Measurements from ENCODE around the gene FTL. TPM values are rescaled to one million over a fixed set of nuclear protein-coding genes. Genes with fewer than 3 reads are reported as not detected.
A peak's percentile ranks its signal among the peaks of the same experiment; 100 is the strongest.

The FTL gene
- total RNA-seq, 1 experiment from 2014 or later: 2,963 TPM

GRCh38 chr19:48933382-48933932 lies 31.7 kb upstream of the FTL start, which contains the start of gene DHDH:
Gene DHDH (plus strand): TSS chr19:48933699. CDS start chr19:48933722, 23 bp downstream.
- Mint-ChIP-seq H3K4me1 (ENCODE audit: low read depth, unreplicated experiment) (peaks cover 14% of the 10 kb centered on the region), H3K4me3 (ENCODE audit: unreplicated experiment) (peak within 1 kb of the TSS; percentile 89), H3K36me3 (ENCODE audit: insufficient read depth, unreplicated experiment) (peaks cover 13% of the 10 kb centered on the region), H3K9me3 (ENCODE audit: unreplicated experiment) (peaks cover 9% of the 10 kb centered on the region), H3K27ac (ENCODE audit: unreplicated experiment) (peak within 1 kb of the TSS; percentile 50), H3K27me3 (ENCODE audit: insufficient read depth, unreplicated experiment) (no peaks in the 10 kb centered on the region)
- intact Hi-C loops (cut with micrococcal nuclease; ENCODE audit: unreplicated experiment): loop anchor here (1.0 to 2.0 kb wide), 4 partner anchors 21 to 61 kb away; partner anchors contain the start of genes BAX, NUCB1 and PPP1R15A
- Histone ChIP-seq H3K4me3 (ENCODE audit: low read depth, low read length) (peak within 1 kb of the TSS; percentile 55), H3K27me3 (replicated peaks; ENCODE audit: control insufficient read depth, insufficient read depth, low read length) (no peaks in the 10 kb centered on the region), H3K36me3 (ENCODE audit: control insufficient read depth, insufficient read depth, low read length) (no peaks in the 10 kb centered on the region), H3K4me1 (peaks cover 3% of the 10 kb centered on the region), H3K9me3 (no peaks in the 10 kb centered on the region)
- BruUV-seq (replicated peaks): no TSS peak
- TF ChIP-seq CTCF (IDR thresholded peaks at IDR 0.05; ENCODE audit: insufficient read depth in 1 of 2, low read depth in 1 of 2, low read length in 1 of 2, severe bottlenecking in 1 of 2, unreplicated experiment in 1 of 2): no peak
- ChIA-PET POLR2A (interaction anchor here (0.6 to 1.7 kb wide), 11 partner anchors 15 to 314 kb away, joined by 3 to 24 read pairs (median 6); partner anchors contain the start of genes BAX, GYS1, NUCB1 and PPP1R15A), CTCF (interaction anchor here (1.0 to 2.0 kb wide), 9 partner anchors 15 to 138 kb away, joined by 3 to 9 read pairs (median 5); partner anchors contain the start of genes GYS1, NUCB1 and RUVBL2)
- DNase-seq: peak; percentile 95 to 96

- Mint-ChIP-seq H3K4me1 (ENCODE audit: low read depth, unreplicated experiment) (peaks cover 14% of the 10 kb centered on the region), H3K4me3 (ENCODE audit: unreplicated experiment) (peak overlapping the region; percentile 89), H3K27ac (ENCODE audit: unreplicated experiment) (no peak overlapping the region), H3K36me3 (ENCODE audit: insufficient read depth, unreplicated experiment) (peaks cover 22% of the 10 kb centered on the region), H3K27me3 (ENCODE audit: insufficient read depth, unreplicated experiment) (no peaks in the 10 kb centered on the region), H3K9me3 (ENCODE audit: unreplicated experiment) (peaks cover 9% of the 10 kb centered on the region)
- intact Hi-C loops (cut with micrococcal nuclease; ENCODE audit: unreplicated experiment): no loop called here
- H3K4me3 ChIP-seq (ENCODE audit: low read depth, low read length): no peak overlapping the region
- CTCF ChIA-PET: interaction anchor here (1.2 to 1.7 kb wide), 2 partner anchors 36 to 59 kb away, joined by 5 to 7 read pairs; partner anchors contain the start of genes GYS1 and RUVBL2
- no peaks in the 10 kb centered on the region for H3K36me3 ChIP-seq (ENCODE audit: control insufficient read depth, insufficient read depth, low read length)
- H3K27me3 ChIP-seq (replicated peaks; ENCODE audit: control insufficient read depth, insufficient read depth, low read length): no peaks in the 10 kb centered on the region
- no peak for TF ChIP-seq CTCF (IDR thresholded peaks at IDR 0.05; ENCODE audit: insufficient read depth in 1 of 2, low read depth in 1 of 2, low read length in 1 of 2, severe bottlenecking in 1 of 2, unreplicated experiment in 1 of 2)
- 0 out of 2 replicates have a peak, but pooled peaks cover 3% of the 10 kb centered on the region for H3K9me3 ChIP-seq
- peak in 1 of 2 experiments; percentile 36 for DNase-seq
- H3K4me1 ChIP-seq: peaks cover 3% of the 10 kb centered on the region
- no TSS peak for BruUV-seq (replicated peaks)
- POLR2A ChIA-PET: no interaction called here
Observed at GRCh38 chr19:48934837-48935236, 30.3 kb upstream of the FTL start.

GRCh38 chr19:48935864-48936263 lies 29.2 kb upstream of the FTL start:
- no peak overlapping the region for H3K4me3 ChIP-seq (ENCODE audit: low read depth, low read length)
- no peak for TF ChIP-seq CTCF (IDR thresholded peaks at IDR 0.05; ENCODE audit: insufficient read depth in 1 of 2, low read depth in 1 of 2, low read length in 1 of 2, severe bottlenecking in 1 of 2, unreplicated experiment in 1 of 2)
- ChIA-PET POLR2A (no interaction called here), CTCF (interaction anchor here (0.7 to 1.7 kb wide), 2 partner anchors 15 to 58 kb away, joined by 4 to 7 read pairs; partner anchors contain the start of genes GYS1 and RUVBL2)
- H3K9me3 ChIP-seq: peaks cover 8% of the 10 kb centered on the region; the same call in 1 of the 2 replicates
- DNase-seq: no peak
- peaks cover 9% of the 10 kb centered on the region for H3K9me3 Mint-ChIP-seq (ENCODE audit: unreplicated experiment)
- H3K36me3 ChIP-seq (ENCODE audit: control insufficient read depth, insufficient read depth, low read length): no peaks in the 10 kb centered on the region
- peaks cover 3% of the 10 kb centered on the region for H3K4me1 ChIP-seq
- no peaks in the 10 kb centered on the region for H3K27me3 Mint-ChIP-seq (ENCODE audit: insufficient read depth, unreplicated experiment)
- intact Hi-C loops (cut with micrococcal nuclease; ENCODE audit: unreplicated experiment): no loop called here
- BruUV-seq (replicated peaks): no TSS peak
- no peaks in the 10 kb centered on the region for H3K27me3 ChIP-seq (replicated peaks; ENCODE audit: control insufficient read depth, insufficient read depth, low read length)
- H3K27ac Mint-ChIP-seq (ENCODE audit: unreplicated experiment): no peak overlapping the region
- peaks cover 23% of the 10 kb centered on the region for H3K36me3 Mint-ChIP-seq (ENCODE audit: insufficient read depth, unreplicated experiment)
- no peak overlapping the region for H3K4me3 Mint-ChIP-seq (ENCODE audit: unreplicated experiment)
- H3K4me1 Mint-ChIP-seq (ENCODE audit: low read depth, unreplicated experiment): peaks cover 14% of the 10 kb centered on the region
